Measurements from ENCODE around the gene ATP5ME. TPM values are rescaled to one million over a fixed set of nuclear protein-coding genes. Genes with fewer than 3 reads are reported as not detected.
A peak's percentile ranks its signal among the peaks of the same experiment; 100 is the strongest.

ATP5ME gene
- total RNA-seq, 1 donor from 2014 or later, result 255 TPM

- DNase-seq (ENCODE audit: low read depth) (no peak), FAIRE-seq (no peak)
- peaks cover 99% of the 10 kb centered on the region for H3K79me2 ChIP-seq (ENCODE audit: insufficient read depth, low read length)
- H3K36me3 ChIP-seq (ENCODE audit: insufficient read depth, low read length), result peaks cover 3% of the 10 kb centered on the region
- no peak overlapping the region for H3K27ac ChIP-seq (ENCODE audit: low read depth, low read length)
- peaks cover 94% of the 10 kb centered on the region for H4K20me1 ChIP-seq (ENCODE audit: insufficient read depth, low read length)
- Mint-ChIP-seq H3K36me3 (ENCODE audit: low read depth, unreplicated experiment) (peaks cover 17% of the 10 kb centered on the region), H3K4me3 (ENCODE audit: unreplicated experiment) (no peak overlapping the region), H3K4me1 (ENCODE audit: low read depth, unreplicated experiment) (peaks cover 30% of the 10 kb centered on the region), H3K9me3 (ENCODE audit: unreplicated experiment) (peaks cover 4% of the 10 kb centered on the region), H3K27ac (ENCODE audit: unreplicated experiment) (no peak overlapping the region), H3K27me3 (ENCODE audit: low read depth, unreplicated experiment) (no peaks in the 10 kb centered on the region)
- H3K4me1 ChIP-seq (ENCODE audit: insufficient read depth, low read length), result peaks cover 4% of the 10 kb centered on the region
- H2AFZ ChIP-seq (ENCODE audit: low read depth, low read length), result no peak overlapping the region
- no peak overlapping the region for H3K4me2 ChIP-seq (ENCODE audit: low read length)
- H3K9me3 ChIP-seq (ENCODE audit: insufficient read depth, low read depth, low read length), result no peaks in the 10 kb centered on the region
- no peaks in the 10 kb centered on the region for H3K27me3 ChIP-seq (ENCODE audit: insufficient read depth, low read length)
- no peak overlapping the region for H3K4me3 ChIP-seq (ENCODE audit: insufficient read depth, low read depth, low read length)
- no peak overlapping the region for H3K9ac ChIP-seq (ENCODE audit: low read length)
- TF ChIP-seq CTCF (IDR thresholded peaks at IDR 0.05; ENCODE audit: insufficient read depth, low read depth, low read length), result no peak
- TF ChIP-seq EZH2 (IDR thresholded peaks at IDR 0.05; ENCODE audit: insufficient read depth, low read length), result no peak
Measured at GRCh38 chr4:722169-722725, 48.2 kb upstream of the ATP5ME start.

DNA sequence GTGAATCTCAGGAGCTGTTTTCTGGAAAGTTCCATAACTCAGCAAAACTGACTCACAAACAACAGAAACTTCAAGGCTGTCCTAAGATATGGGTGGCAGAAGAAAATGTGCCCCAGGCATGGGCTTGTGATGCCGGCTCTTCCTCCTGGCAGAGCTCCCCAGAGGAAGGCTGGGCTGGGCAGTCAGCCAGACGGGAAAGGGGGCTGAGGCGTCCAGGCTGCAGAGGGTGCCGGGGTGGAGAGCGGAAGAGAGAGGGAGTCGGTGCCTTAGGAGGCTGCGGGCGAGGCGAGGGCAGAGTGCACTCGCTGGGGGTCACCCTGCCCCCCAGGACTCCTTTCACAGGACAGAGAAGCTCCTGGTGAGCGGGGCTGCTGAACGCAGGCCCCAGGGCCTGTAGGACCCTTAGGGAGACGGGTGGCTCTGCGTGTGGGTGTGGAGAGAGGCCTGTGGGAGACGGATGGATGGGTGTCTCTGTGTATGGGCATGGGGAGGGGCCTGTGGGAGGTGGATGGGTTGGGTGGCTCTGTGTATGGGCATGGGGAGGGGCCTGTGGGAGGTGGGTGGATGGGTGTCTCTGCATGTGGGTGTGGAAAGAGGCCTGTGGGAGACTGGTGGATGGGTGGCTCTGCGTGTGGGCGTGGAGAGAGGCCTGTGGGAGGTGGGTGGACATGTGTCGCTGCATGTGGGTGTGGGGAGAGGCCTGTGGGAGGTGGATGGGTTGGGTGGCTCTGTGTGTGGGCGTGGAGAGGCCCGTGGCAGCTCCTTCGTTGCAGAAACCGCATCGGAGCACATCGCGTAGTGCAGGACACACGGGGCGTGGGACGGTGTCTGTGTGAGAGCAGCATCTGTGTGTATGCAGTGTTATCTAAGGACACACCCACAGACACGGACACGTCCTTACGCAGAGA lies 47.4 kb upstream of the ATP5ME start:
- peaks cover 4% of the 10 kb centered on the region for H3K4me1 ChIP-seq (ENCODE audit: insufficient read depth, low read length)
- peaks cover 3% of the 10 kb centered on the region for H3K36me3 ChIP-seq (ENCODE audit: insufficient read depth, low read length)
- H4K20me1 ChIP-seq (ENCODE audit: insufficient read depth, low read length), result peaks cover 88% of the 10 kb centered on the region
- no peak for FAIRE-seq
- H3K36me3 Mint-ChIP-seq (ENCODE audit: low read depth, unreplicated experiment), result peaks cover 15% of the 10 kb centered on the region
- no peak for DNase-seq (ENCODE audit: low read depth)
- no peaks in the 10 kb centered on the region for H3K9me3 ChIP-seq (ENCODE audit: insufficient read depth, low read depth, low read length)
- H3K27me3 ChIP-seq (ENCODE audit: insufficient read depth, low read length), result no peaks in the 10 kb centered on the region
- no peak overlapping the region for H3K27ac ChIP-seq (ENCODE audit: low read depth, low read length)
- no peak overlapping the region for H3K4me3 ChIP-seq (ENCODE audit: insufficient read depth, low read depth, low read length)
- peaks cover 2% of the 10 kb centered on the region for H3K9me3 Mint-ChIP-seq (ENCODE audit: unreplicated experiment)
- no peaks in the 10 kb centered on the region for H3K27me3 Mint-ChIP-seq (ENCODE audit: low read depth, unreplicated experiment)
- peaks cover 97% of the 10 kb centered on the region for H3K79me2 ChIP-seq (ENCODE audit: insufficient read depth, low read length)
- H3K27ac Mint-ChIP-seq (ENCODE audit: unreplicated experiment), result peak overlapping the region; percentile 69
- H3K4me2 ChIP-seq (ENCODE audit: low read length), result no peak overlapping the region
- no peak overlapping the region for H3K9ac ChIP-seq (ENCODE audit: low read length)
- no peak overlapping the region for H3K4me3 Mint-ChIP-seq (ENCODE audit: unreplicated experiment)
- H2AFZ ChIP-seq (ENCODE audit: low read depth, low read length), result no peak overlapping the region
- no peak for TF ChIP-seq CTCF (IDR thresholded peaks at IDR 0.05; ENCODE audit: insufficient read depth, low read depth, low read length)
- no peak for TF ChIP-seq EZH2 (IDR thresholded peaks at IDR 0.05; ENCODE audit: insufficient read depth, low read length)
- peaks cover 25% of the 10 kb centered on the region for H3K4me1 Mint-ChIP-seq (ENCODE audit: low read depth, unreplicated experiment)

Data from astrocyte (in vitro differentiated cells and primary cell).